Breast epithelium (tissue), 3 donors: Measurements from ENCODE around the gene SRGAP3.

Experiments
- CTCF ChIP-seq, 3 donors: fragments of 450-650 bp; IDR thresholded peaks; one replicate each; pipeline ENCODE4 v1.5.1; 2016 to 2017; ENCODE audit warnings: antibody characterized with exemption in 3 of 3, mild to moderate bottlenecking in 3 of 3, moderate library complexity in 3 of 3
- POLR2A ChIP-seq: fragments of 450-650 bp; IDR thresholded peaks from one replicate; pipeline ENCODE4 v1.6.1; 2016; ENCODE audit warnings: antibody characterized with exemption, mild to moderate bottlenecking, moderate library complexity

GRCh38 chr3:9292516-9292915, 43.1 kb upstream of the SRGAP3 start:
- TF ChIP-seq CTCF (IDR thresholded peaks at IDR 0.05): no peak
- TF ChIP-seq POLR2A: no peak
